WTC11 (cell line): ENCODE results near the gene STAT3.

ENCODE experiments used
- CREB1 ChIP-seq: sonication (generic); formaldehyde crosslinking; IDR thresholded peaks from 2 replicates; pipeline ENCODE4 v1.8.0; 2023; ENCODE audit warnings: mild to moderate bottlenecking, missing genetic modification reagents
- CTCF ChIP-seq: fragments of 200-600 bp; IDR thresholded peaks from 2 replicates; pipeline ENCODE4 v1.8.0; 2022; ENCODE audit warnings: antibody characterized with exemption
- E2F1 ChIP-seq: sonication (generic); formaldehyde crosslinking; IDR thresholded peaks from 2 replicates; pipeline ENCODE4 v1.8.0; 2022; ENCODE audit warnings: mild to moderate bottlenecking, missing genetic modification reagents
- FOXJ3 ChIP-seq: sonication (generic); formaldehyde crosslinking; IDR thresholded peaks from 2 replicates; pipeline ENCODE4 v1.9.0; 2021; ENCODE audit warnings: missing genetic modification reagents, mild to moderate bottlenecking, borderline replicate concordance
- JUN ChIP-seq: sonication (generic); formaldehyde crosslinking; IDR thresholded peaks from 2 replicates; pipeline ENCODE4 v1.8.0; 2023; ENCODE audit warnings: mild to moderate bottlenecking, missing genetic modification reagents
- SP1 ChIP-seq: sonication (generic); formaldehyde crosslinking; conservative IDR thresholded peaks from 2 replicates; pipeline ENCODE4 v1.8.1; 2022; ENCODE audit warnings: missing genetic modification reagents
- TEAD4 ChIP-seq: sonication (generic); formaldehyde crosslinking; IDR thresholded peaks from 2 replicates; pipeline ENCODE4 v1.8.0; 2022; ENCODE audit warnings: mild to moderate bottlenecking, missing genetic modification reagents
- ZNF423 ChIP-seq: fragments of 250-450 bp; sonication (Bioruptor Pico); IDR thresholded peaks from 2 replicates; pipeline ENCODE4 v2.1.2; 2022; ENCODE audit warnings: mild to moderate bottlenecking, moderate library complexity

GRCh38 chr17:42290577-42290976 is 97.7 kb downstream of the STAT3 start:
- TF ChIP-seq FOXJ3 (CRISPR knock-in tag), result no peak
- no peak for TF ChIP-seq CTCF
- TF ChIP-seq TEAD4 (CRISPR knock-in tag), result no peak
- TF ChIP-seq JUN (CRISPR knock-in tag), result no peak
- no peak for TF ChIP-seq SP1 (CRISPR knock-in tag)
- no peak for TF ChIP-seq CREB1 (CRISPR knock-in tag)
- no peak for TF ChIP-seq ZNF423 (CRISPR knock-in tag)
- no peak for TF ChIP-seq E2F1
